A673 (cell line): Measurements from ENCODE around the gene DNAAF8.

Source experiments
- EZH2 ChIP-seq: fragments of 200-600 bp; sonication (generic); IDR thresholded peaks from 2 replicates; pipeline ENCODE4 v1.6.1; 2017; ENCODE audit warnings: borderline replicate concordance, low read depth, mild to moderate bottlenecking, mixed read lengths, antibody characterized with exemption, low read length; ENCODE audit not compliant: poor library complexity, severe bottlenecking
- TF ChIP-seq, protein P1 (sequence below): fragments of 300-800, 200-600 bp; sonication (generic); conservative IDR thresholded peaks from 2 replicates; pipeline ENCODE4 v1.5.1; 2017; ENCODE audit warnings: low read depth, mild to moderate bottlenecking, antibody characterized with exemption, low read length, moderate library complexity, mixed read lengths

DNA sequence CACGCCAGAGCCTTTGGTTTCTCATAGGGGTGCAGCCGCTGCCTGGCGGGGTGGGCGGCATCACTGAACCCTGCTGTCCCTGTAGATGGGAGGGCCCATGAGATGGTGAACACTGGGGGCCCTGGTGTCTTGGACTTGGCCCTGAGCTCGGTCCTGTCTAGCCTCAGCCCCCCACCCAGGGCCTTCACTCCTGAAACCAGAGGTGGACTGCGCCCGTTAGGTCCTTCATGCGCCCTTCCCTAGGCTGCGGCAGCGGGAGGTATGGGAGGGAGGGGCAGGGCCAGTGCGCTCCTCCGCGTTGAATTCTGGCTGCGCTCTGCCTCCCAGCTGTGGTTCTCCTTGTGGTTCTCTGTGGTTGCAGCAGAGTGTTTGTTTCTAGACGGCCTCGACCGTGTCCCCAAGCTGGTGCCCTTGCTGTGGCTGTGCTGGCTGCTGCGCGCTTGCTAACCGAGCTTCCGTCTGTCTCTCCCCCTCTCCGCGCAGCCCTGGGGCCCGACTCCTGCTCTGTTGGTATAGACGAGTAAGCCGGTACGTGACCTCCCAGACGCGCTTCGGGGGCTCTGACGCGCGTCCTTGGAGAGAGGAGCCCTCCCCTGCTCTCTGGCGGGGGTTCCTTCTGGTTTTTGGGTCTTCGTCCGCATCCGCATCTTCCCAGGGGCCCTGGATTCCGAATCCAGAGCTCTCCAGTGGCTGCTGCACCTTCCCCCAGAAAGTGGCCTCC, 48.4 kb upstream of the DNAAF8 start:
- no peak for TF ChIP-seq EZH2
- TF ChIP-seq, protein P1, sequence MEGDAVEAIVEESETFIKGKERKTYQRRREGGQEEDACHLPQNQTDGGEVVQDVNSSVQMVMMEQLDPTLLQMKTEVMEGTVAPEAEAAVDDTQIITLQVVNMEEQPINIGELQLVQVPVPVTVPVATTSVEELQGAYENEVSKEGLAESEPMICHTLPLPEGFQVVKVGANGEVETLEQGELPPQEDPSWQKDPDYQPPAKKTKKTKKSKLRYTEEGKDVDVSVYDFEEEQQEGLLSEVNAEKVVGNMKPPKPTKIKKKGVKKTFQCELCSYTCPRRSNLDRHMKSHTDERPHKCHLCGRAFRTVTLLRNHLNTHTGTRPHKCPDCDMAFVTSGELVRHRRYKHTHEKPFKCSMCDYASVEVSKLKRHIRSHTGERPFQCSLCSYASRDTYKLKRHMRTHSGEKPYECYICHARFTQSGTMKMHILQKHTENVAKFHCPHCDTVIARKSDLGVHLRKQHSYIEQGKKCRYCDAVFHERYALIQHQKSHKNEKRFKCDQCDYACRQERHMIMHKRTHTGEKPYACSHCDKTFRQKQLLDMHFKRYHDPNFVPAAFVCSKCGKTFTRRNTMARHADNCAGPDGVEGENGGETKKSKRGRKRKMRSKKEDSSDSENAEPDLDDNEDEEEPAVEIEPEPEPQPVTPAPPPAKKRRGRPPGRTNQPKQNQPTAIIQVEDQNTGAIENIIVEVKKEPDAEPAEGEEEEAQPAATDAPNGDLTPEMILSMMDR = no peak
